Activated CD8-positive, alpha-beta memory T cell treated with anti-CD3 and anti-CD28 coated beads for 1 hour (primary cell): ENCODE data around the gene FOLR1.

Experiments
- DNase-seq, 2 donors: peaks; one replicate each; pipeline ENCODE4 v3.0.0-alpha.2; 2020; ENCODE audit warnings: low read depth in 1 of 2; ENCODE audit errors: extremely low read depth in 1 of 2

Gene FOLR1

GRCh38 chr11:72233773-72234513 is 42.0 kb downstream of the FOLR1 start:
- DNase-seq: no peak

GRCh38 chr11:72234514-72234830 is 42.5 kb downstream of the FOLR1 start:
- DNase-seq: no peak

GRCh38 chr11:72234920-72235319 is 43.0 kb downstream of the FOLR1 start:
- no peak for DNase-seq

DNA sequence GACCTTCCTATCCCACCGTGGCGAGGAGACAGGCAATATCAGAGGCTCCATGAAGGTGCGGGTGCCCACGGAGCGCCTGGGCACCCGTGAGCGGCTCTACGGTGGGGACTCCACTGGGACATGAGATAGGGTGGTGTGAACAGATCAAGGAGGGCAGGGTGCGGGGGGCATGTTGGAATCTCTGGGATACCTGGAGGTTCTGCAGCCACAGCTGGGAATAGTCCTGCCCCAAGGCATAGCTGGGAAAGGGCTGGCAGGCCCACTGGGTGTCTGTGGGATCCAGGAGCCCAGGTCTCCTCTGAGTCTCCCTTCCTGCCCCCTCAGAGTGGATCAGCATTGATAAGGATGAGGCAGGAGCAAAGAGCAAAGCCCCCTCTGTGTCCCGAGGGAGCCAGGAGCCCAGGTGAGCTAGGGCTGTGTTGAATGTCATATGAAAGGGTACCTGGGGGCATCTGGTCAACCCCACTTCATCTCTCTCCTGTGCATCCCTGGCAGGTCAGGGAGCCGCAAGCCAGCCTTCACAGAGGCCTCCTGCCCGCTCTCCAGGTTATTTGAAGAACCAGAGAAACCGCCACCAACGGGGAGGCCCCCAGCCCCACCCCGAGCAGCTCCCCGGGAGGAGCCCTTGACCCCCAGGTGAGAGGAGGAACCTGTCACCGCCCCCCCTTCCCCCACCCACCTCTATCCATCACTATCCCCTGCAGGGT is 43.6 kb downstream of the FOLR1 start:
- DNase-seq: no peak

GRCh38 chr11:72236083-72236697 is 44.2 kb downstream of the FOLR1 start:
- DNase-seq: no peak

DNA sequence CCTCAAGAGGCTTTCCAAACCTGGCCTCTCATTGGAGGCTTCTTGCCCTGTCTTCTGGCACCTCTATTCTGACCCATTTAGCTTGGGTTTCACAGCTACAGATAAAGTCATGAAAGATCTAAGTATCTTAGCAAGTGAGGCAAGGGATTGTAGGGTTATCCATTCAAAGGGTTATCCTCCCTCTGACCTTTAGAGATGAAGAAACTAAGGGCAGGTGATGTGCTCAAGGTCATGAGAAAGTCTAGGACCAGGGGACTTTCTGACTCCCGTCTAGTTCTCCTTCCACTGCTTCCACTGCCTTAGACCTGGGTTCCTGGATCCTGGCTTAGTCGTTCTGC is 44.8 kb downstream of the FOLR1 start:
- DNase-seq: no peak

DNA sequence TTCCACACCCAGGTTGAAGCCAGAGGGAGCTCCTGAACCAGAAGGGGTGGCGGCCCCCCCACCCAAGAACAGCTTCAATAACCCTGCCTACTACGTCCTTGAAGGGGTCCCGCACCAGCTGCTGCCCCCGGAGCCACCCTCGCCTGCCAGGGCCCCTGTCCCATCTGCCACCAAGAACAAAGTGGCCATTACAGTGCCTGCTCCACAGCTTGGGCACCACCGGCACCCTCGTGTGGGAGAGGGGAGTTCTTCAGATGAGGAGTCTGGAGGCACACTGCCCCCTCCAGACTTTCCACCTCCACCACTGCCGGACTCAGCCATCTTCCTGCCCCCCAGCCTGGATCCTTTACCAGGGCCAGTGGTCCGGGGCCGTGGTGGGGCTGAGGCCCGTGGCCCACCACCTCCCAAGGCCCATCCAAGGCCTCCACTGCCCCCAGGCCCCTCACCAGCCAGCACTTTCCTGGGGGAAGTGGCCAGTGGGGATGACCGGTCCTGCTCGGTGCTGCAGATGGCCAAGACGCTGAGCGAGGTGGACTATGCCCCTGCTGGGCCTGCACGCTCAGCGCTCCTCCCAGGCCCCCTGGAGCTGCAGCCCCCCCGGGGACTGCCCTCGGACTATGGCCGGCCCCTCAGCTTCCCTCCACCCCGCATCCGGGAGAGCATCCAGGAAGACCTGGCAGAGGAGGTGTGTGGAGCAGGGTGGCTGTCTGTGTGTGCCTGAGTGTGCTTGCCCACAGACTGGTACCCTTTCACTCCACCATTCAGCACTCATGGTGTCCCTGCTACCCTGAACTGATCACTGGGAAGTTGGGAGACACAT is 45.4 kb downstream of the FOLR1 start:
- no peak for DNase-seq

GRCh38 chr11:72238040-72238450 is 46.1 kb downstream of the FOLR1 start:
- DNase-seq: no peak

- no peak for DNase-seq
These were observed 46.8 kb downstream of the FOLR1 start for GRCh38 chr11:72238492-72239312.

DNA sequence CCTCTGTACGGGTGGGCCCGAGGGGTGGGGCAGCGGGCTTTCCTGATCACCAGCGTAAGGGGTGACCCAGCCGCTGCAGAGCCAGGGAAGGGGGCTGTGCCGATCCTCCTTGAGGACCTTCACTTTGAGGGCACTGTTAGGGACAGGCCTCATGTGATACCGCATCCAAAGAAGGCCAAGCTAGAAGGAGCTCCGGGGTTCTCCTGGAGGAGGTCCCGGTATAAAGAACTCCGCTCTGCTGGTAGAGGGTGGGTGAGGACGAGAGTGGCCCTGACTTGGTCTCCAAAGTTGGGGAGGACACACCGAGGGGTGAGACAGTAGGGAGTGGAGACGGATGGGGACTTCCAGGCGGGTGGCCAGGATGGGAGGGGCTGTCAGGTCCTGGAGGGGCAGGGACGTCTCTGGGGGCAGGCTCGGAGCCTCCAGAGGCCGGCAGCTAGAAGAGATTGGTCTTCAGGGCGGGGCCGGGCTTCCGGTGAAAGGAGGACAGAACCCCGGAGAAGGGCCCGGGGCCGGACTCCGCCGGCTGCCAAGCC is 47.4 kb downstream of the FOLR1 start:
- DNase-seq: no peak

GRCh38 chr11:72239849-72240460 is 48.0 kb downstream of the FOLR1 start:
- DNase-seq: no peak

GRCh38 chr11:72240461-72241290 is 48.7 kb downstream of the FOLR1 start:
- DNase-seq: no peak

DNA sequence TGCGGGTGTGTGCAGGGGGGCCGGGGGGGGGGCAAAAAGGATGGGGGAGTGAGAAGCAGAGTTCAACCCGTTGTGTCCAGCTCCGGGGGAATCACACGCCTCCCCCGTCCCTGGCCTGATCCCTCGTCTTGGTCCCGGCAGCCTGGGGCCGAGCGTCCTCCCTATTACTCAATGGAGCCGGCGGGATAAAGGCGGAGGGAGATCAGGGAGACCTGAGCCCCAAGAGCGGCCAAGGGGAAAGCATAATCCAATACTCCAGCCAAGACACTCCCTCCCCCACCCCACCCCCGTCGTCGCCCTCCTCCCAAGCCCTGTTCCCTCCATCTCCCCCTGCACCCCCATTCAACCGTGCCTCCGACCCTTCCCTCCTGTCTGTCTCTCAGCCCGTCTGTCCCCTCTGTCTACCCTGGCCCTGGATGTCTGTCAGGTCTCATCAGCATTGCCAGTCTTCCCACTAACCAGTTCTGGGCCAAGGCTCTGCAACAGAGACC is 49.4 kb downstream of the FOLR1 start:
- no peak for DNase-seq

GRCh38 chr11:72242141-72242540 is 50.2 kb downstream of the FOLR1 start:
- no peak for DNase-seq

DNA sequence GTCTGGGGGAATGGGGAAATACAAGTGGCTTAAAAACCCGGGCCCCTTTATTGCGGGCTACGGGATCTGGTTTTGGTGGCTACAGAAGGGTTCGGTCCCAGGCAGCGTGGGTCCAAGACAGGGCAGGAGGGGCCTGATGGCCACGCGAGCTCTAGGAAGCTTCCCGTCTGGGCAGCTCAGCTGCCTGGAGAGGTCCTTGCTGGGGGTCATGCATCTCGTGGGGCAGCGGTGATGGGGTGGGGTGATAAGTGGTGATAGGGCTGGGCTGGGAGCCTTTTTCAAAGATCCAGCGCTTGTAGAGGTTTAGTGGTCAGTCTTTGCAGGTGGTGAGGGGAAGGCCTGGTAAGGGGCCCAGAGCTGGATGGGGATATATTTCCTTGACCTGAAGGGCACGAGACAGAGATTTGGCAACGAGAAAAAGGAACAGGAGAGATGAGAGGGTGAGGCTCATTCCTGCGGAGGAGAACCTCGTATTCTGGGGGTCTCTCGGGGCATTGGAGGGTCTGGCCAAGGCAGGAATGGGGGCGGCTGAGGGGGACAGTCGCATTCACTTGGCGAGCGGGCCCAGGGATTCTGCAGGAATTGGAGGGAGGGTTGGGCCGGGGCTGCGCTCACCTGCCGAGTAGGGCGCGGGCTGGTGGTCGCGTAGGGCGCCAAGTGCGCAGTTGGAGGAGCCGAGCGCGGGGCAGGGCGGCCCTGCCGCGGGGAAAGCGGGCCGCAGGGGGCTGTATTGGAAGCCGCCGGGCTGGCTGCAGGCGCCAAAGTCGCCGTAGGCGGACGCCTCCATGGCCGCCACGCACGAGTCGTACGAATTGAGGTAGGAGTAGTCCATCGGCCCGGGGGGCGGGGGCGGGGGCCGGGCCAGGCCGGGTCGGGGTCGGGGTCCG is 51.5 kb downstream of the FOLR1 start:
- no peak for DNase-seq

DNA sequence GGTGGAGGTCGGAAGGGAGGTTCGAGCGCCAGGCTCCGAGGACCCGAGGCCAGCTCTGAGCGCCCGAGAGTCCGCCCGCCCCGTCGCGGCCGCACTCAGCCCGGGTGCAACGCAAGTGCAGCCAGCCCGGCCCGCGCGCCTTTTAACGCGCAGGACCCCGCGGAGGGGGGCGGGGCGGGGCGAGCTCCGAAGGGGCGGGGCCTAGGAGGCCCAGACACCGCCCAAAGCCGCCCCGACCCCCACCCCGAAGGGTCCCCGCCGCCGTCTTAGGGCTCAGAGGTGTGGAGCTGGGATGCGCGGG is 52.1 kb downstream of the FOLR1 start, which contains the start of gene PHOX2A:
PHOX2A (minus strand) TSS at position 117 of the 301 bp plus-strand sequence. CDS start 172 bp downstream, outside the sequence.
- no peak for DNase-seq

DNA sequence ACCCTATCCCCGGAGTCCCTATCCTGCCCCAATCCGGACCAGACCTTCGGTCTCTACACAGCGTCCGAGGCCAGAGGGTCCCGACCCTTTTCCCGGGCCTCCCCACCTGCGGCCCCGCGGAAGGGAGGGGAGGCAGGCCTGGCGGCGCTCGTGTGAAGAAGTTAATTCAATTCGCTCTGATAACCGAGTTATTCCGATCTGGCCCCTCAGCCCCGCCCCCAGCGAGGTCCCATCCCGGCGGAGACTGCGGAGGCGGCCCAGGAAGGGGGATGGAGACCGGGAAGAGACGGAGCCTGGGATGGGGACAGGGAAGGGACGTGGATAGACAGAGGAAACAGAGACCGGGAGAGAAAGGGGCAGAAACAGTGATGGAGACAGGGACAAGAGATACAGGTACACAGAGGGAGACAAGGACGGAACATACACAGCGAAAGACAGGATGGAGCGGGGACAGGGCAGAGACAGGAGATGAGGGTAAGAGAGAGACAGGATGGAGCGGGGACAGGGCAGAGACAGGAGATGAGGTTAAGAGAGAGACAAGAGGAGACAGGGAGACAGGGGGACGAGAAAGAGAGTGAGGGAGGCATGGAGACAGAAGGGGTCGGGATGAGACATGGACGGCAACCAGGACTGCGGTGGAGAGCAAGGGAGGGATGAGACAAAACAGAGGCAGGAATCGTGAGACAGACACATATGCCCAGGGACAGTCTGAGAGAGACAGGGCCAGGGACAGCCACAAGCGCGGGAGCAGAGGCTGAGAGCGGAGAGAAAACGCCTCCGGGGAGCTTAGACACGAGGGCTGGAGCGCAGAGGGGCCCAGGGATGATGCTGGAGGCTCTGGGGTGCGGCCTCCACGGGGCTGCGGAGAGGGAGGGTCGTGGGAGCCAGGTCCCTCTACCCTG is 52.7 kb downstream of the FOLR1 start:
- no peak for DNase-seq
